Measurements from ENCODE around the gene RPE65. TPM values are rescaled to one million over a fixed set of nuclear protein-coding genes. Genes with fewer than 3 reads are reported as not detected.
"Not testable (repeated sequence)": the region's sequence is repeated elsewhere in the genome, so short reads cannot be mapped to it uniquely, and the experiment has no call there.

Gene RPE65
- total and polyA plus RNA-seq, 11 donors = not detected

- Histone ChIP-seq H3K27ac (no peak overlapping the region), H3K4me3 (no peak overlapping the region), H3K9me3 (no peaks in the 10 kb centered on the region), H3K27me3 (no peaks in the 10 kb centered on the region), H3K4me1 (no peaks in the 10 kb centered on the region), H3K36me3 (peaks cover 0 to 11% (median 0%) of the 10 kb centered on the region in 9 donors)
- DNase-seq (no peak), ATAC-seq (no peak)
- WGBS, 4 donors = 92 to 98% (median 97%) methylated on average over 2 of the region's 2 CpGs
- TF ChIP-seq POLR2A (IDR thresholded peaks at IDR 0.05) = no peak
- TF ChIP-seq, protein P1, sequence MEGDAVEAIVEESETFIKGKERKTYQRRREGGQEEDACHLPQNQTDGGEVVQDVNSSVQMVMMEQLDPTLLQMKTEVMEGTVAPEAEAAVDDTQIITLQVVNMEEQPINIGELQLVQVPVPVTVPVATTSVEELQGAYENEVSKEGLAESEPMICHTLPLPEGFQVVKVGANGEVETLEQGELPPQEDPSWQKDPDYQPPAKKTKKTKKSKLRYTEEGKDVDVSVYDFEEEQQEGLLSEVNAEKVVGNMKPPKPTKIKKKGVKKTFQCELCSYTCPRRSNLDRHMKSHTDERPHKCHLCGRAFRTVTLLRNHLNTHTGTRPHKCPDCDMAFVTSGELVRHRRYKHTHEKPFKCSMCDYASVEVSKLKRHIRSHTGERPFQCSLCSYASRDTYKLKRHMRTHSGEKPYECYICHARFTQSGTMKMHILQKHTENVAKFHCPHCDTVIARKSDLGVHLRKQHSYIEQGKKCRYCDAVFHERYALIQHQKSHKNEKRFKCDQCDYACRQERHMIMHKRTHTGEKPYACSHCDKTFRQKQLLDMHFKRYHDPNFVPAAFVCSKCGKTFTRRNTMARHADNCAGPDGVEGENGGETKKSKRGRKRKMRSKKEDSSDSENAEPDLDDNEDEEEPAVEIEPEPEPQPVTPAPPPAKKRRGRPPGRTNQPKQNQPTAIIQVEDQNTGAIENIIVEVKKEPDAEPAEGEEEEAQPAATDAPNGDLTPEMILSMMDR (IDR thresholded peaks at IDR 0.05) = no peak
- intact Hi-C loops (cut with DNase I) = loop anchor here in 3 of 10 donors (10.0 kb wide), 2 partner anchors 116 to 1246 kb away; no protein-coding TSS in a partner anchor
Observed at GRCh38 chr1:68478662-68479061, 28.9 kb upstream of the RPE65 start.

DNA sequence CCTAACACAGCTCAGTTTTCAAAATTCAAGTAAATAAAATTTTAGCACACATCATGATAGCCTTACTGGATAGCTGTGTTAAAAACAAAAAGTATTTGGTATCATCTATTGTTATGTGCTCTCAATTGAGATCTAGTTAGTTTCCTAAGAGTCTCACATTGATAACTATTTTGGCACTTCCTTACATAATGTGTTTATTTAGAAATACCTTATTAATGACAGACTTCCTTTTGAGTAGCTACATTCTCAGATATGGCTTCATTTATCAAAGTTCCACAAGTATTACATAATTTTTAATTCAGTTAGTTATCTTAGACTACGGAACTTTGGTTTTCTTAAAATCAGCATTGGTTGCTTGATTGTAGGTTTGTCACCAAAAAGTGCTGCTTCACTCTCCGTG lies 26.9 kb upstream of the RPE65 start:
- WGBS, 4 donors = 39 to 60% (median 45%) methylated on average over 2 of the region's 2 CpGs
- intact Hi-C loops (cut with DNase I) = loop anchor here in 3 of 10 donors (10.0 kb wide), 2 partner anchors 118 to 1248 kb away; no protein-coding TSS in a partner anchor
- H3K9me3 ChIP-seq, H3K27me3 ChIP-seq, H3K4me3 ChIP-seq, H3K36me3 ChIP-seq, ATAC-seq, H3K27ac ChIP-seq, H3K4me1 ChIP-seq, DNase-seq: not testable (repeated sequence)

GRCh38 chr1:68473060-68473459 lies 23.3 kb upstream of the RPE65 start:
- Histone ChIP-seq H3K9me3 (peaks cover 0 to 6% (median 0%) of the 10 kb centered on the region in 12 donors), H3K36me3 (no peaks in the 10 kb centered on the region), H3K27me3 (no peaks in the 10 kb centered on the region), H3K4me3 (no peak overlapping the region), H3K27ac (no peak overlapping the region), H3K4me1 (no peaks in the 10 kb centered on the region)
- intact Hi-C loops (cut with DNase I) = loop anchor here in 4 of 10 donors (5.0 to 10.0 kb wide), 3 partner anchors 122 to 1264 kb away; no protein-coding TSS in a partner anchor
- no peak for TF ChIP-seq POLR2A (IDR thresholded peaks at IDR 0.05)
- TF ChIP-seq, protein P1 (IDR thresholded peaks at IDR 0.05) = no peak
- ATAC-seq (no peak), DNase-seq (no peak)

GRCh38 chr1:68470388-68470970 lies 20.7 kb upstream of the RPE65 start:
- WGBS, 4 donors = 70 to 89% (median 84%) methylated on average over 2 of the region's 2 CpGs
- intact Hi-C loops (cut with DNase I) = loop anchor here in 4 of 10 donors (5.0 to 10.0 kb wide), 3 partner anchors 124 to 1267 kb away; no protein-coding TSS in a partner anchor

More at GRCh38 chr1:68470388-68470970, 20.7 kb upstream of the RPE65 start:
- no peaks in the 10 kb centered on the region for H3K27me3 ChIP-seq
- DNase-seq (no peak), ATAC-seq (no peak)
- no peak overlapping the region for H3K4me3 ChIP-seq
- no peaks in the 10 kb centered on the region for H3K36me3 ChIP-seq
- H3K27ac ChIP-seq = no peak overlapping the region
- H3K9me3 ChIP-seq = peaks cover 0 to 6% (median 0%) of the 10 kb centered on the region in 12 donors
- no peak for TF ChIP-seq POLR2A (IDR thresholded peaks at IDR 0.05)
- TF ChIP-seq, protein P1 (IDR thresholded peaks at IDR 0.05) = peak; percentile 25 to 74 (median 52)
- no peaks in the 10 kb centered on the region for H3K4me1 ChIP-seq
